ENCODE data around the gene ZNF519. TPM values are rescaled to one million over a fixed set of nuclear protein-coding genes. Genes with fewer than 3 reads are reported as not detected.
A peak's percentile ranks its signal among the peaks of the same experiment; 100 is the strongest.
"Not testable (repeated sequence)": the region's sequence is repeated elsewhere in the genome, so short reads cannot be mapped to it uniquely, and the experiment has no call there.

ZNF519 gene
- total RNA-seq, 1 experiment from 2014 or later = 11.1 TPM

DNA sequence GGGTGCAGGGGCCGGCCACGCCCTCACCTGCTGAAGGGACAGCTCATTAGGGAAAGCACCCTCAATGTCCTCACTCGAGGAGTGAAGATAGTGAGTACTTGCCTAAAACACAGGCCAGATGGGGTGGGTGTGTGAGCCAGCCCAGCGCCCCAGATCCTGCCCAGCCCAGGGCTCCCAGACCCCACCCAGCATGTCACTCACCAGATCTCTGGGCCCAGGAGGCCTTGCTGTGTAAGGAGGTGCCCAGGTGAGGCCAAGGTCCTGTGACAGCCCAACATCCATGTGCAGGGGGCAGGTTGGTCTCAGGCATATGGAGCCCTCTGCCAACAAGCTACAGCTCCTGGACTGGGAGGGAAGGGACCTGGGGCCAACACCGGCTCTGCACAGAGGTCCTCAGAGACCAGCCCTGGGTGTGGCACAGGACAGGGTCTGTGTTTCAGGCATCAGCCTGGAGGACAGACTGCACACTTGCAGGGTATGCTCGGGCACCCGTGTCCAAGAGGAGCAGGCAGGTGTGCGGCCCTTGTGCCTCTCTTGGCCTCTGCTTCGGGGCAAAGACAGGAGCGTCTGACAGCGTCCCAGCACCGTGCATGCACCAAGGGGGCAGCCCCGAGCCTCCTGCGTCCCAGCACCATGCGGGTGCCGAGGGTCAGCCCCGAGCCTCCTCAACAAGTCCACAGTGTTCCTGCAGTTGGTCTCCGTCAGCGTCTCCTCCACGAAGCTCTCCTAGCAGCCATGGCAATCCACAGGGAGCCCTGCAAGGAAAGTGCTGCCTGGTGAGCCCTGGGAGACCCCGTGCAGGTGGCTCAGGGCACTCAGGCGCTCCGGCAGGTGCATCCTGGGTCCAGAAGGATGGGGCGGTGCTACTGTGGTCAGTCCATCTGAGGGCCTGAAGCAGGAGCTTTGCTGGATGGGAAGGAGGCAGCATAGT is 16.0 kb upstream of the ZNF519 start:
- DNase-seq (ENCODE audit: low spot score) = not testable (repeated sequence)

DNA sequence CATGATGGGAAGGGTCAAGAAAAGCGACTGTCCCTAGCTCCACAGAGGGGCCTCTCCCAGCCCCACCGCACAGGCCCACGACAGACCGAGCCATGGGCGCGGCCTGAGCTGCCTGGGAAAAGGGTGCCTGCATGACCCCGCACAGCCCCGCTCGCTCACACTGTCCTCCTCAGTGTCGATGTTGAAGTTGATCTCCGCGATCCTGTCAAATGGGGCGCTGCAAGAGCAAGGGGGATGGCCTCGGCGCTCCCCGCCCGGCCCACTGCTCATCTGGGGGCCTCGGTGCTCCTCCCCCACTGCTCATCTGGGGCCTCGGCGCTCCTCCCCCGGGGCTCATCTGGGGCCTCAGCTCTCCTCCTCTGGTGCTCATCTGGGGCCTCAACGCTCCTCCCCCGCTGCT is 14.5 kb upstream of the ZNF519 start:
- not testable (repeated sequence) for DNase-seq (ENCODE audit: low spot score)

DNA sequence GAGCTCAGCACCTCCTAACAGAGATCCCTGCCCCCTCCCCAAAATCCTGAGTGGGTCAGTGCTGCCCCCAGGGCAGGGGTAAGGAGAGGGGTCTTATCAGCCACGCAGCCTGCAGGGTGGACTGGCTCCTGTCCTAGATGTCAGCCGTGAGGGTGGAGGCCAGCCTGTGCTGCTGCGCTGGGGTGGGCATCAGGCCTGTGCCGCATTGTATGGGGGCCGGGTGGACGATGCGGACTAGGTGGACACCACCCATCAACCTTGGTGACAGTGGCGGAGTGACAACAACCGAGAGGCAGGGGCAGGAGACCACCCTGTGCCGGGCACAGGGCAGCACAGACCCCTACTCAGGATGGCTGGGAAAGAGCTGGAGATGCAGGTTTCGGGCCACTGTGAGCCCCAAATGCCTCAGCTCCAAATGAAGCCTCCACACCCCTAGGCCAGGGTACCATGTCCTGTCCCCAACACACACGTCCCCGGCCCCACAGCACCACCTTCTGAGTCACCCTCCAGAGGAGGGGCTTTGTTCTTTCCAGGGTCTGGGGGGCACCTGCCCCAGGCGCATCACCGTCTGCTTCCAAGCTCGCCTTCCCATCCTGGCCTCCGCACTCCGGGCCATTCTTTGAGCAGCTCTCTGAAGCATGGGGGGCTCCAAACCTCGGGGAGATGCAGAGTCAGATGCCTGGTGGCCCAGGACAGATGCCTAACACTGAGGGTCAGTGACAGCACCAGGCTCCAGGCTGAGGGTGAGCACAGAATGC is 13.5 kb upstream of the ZNF519 start:
- DNase-seq (ENCODE audit: low spot score) = not testable (repeated sequence)

DNA sequence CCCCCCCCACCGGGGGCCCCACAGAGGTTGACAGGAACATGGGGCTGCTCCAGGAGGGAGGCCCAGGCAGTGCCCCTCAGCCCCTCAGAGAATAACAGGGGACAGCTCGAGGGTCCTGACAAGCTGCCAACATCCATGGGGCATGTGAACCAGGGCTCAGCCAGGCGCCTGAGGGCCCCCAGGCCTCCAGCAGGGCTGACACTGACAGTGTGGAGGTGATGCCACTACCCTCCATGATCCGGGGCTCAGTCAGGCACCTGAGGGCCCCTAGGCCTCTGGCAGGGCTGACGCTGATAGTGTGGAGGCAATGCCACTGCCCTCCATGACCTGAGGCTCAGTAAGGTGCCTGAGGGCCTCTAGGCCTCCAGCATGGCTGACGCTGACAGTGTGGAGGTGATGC is 12.8 kb upstream of the ZNF519 start:
- not testable (repeated sequence) for DNase-seq (ENCODE audit: low spot score)

DNA sequence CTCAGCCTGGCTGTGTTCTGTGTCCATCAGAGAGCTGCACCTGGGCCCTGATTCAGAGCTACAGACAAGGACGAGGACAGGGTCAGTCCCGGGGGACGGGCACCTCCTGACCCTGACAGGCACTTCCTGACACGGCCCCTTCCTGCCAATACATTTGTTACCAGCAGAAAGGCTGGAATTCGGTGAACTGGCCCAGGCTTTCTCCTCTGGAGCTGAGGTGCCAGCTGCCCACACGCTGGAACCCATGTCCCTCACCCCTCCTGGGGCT is 12.3 kb upstream of the ZNF519 start:
- no peak for DNase-seq (ENCODE audit: low spot score)

DNA sequence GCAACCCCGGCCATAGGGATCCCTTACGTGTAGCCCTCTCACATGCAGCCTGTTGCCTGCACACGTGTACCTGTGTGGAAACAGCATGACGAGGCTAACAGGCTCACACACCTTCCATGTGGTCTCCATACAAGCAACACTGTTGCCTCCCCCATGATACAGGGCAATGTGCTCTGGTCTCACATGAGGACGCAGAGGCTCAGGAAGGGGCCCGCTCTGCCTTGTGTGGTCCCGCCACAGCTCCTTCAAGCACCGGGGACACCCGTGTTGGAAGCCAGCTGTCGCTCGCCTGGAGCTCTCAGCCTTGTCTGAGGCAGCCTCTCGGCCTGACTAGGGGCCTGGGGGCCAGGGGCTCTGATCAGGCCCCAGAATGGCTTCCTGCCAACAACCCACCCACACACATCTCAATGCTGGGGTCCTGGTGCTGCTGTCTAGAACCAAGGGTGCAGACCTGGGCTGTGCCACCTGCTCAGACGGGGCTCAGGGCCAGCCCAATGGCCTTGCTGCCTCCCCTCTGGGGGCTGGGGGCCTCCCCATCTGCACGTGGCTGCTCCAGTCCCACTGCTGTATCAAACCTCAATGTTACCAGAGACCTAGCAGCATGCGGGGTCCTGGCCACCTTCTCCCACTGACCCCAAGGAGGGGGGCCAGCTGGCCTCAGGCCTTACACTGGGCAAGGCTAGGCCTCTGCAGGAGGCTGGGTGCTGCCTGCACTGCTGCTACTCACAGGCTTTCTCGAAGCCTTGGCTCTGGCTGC is 11.8 kb upstream of the ZNF519 start:
- not testable (repeated sequence) for DNase-seq (ENCODE audit: low spot score)

DNA sequence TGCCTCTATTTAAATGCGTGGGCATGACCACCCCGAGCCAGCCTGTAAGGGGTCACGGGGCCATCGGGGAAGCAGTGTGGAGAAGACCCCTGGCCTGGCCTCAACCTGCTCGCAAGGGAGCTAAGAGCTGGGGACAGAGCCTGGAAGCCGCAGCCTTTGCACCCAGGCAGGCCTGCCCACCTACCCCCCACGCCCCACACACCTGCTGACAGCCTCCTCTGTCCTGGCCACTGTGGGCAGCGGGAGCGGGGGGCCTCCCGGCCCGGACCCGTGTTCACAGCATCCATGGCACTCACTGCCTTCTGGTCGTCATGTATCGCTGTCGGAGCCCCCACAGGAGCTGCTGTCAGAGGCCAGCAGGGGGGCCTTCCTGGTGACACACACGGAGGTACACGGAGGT is 11.2 kb upstream of the ZNF519 start:
- not testable (repeated sequence) for DNase-seq (ENCODE audit: low spot score)

DNA sequence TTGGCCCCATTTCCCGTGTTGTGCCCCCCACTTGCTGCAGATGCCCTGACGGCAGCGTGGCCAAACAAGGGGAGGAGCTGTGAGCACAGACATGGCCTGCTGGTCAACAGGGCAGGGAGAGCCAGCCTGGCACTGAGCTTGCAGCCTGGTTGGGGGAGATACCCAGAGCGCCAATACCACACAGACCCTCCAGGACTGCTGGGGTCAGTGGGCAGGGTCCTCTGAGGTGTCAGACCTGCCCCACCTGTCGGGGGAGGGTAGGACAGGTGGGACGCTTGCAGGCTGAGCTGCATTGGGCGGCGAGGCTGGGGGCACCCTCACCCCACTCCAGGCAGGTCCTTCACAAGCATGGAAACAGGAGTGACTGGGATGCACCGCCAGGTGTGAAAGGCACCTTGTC is 9.9 kb upstream of the ZNF519 start:
- DNase-seq (ENCODE audit: low spot score) = not testable (repeated sequence)

DNA sequence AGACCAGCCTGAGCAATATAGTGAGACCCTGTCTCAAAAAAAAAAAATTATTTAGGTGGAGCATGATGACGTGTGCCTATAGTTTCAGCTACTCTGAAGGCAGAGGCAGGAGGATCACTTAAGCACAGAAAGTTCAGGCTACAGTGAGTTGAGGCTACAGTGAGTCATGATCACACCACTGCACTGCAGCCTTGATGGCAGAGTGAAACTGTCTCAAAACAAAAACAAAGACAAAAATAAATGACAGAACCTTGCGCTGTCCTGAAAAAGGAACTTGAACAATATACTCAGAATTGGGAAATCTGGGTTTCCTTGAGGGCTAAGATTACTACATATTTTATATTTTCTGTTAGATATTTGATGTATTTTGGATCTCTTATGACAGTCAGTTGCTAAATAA is 7.3 kb upstream of the ZNF519 start:
- not testable (repeated sequence) for DNase-seq (ENCODE audit: low spot score)

DNA sequence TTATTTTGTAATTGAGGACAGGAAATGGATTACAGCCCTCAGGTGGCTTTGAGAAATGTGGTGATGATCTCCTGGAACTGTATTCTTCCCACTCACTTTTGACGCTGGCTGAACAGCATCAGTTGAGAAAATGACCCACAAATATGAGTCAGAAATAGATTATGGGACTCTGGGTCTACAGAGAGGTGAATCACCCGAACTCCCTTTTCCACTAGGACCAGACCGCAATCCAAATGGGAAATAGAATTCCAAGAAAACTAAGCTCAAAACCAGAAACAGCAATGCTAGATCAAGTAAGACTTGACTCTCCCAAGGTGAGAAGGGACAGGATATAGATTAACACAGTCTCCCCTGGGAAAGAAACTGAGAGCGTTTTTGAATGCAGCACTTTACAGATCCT is 5.7 kb upstream of the ZNF519 start:
- DNase-seq (ENCODE audit: low spot score) = peak; percentile 60

DNA sequence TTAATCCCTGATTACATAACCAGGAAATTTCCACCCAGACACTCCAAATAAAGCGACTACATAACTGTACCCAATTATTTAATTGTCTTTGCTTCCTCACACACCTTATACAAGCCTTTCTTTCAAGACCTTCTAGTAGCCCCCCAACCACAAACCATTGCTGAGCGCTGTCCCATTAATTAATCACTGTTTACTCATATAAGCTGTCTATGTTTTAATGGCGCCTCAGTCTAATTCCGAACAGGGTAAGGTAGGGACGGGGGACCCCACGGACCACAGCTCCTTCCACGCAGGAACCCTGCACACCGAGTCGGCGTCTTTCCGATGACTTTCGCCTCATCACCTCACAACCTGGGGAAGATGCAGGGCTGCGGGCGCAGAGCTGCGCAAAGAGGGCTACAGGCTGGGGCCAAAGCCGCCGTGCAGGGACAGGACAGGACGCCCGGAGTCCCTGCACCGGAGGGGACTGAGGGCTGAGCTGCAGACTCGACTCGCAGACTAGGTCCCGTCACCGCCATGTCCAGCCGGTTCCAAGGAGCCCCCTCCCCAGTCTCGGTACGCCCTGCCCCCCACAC is 452 bp downstream of the ZNF519 start:
- not testable (repeated sequence) for DNase-seq (ENCODE audit: low spot score)

DNA sequence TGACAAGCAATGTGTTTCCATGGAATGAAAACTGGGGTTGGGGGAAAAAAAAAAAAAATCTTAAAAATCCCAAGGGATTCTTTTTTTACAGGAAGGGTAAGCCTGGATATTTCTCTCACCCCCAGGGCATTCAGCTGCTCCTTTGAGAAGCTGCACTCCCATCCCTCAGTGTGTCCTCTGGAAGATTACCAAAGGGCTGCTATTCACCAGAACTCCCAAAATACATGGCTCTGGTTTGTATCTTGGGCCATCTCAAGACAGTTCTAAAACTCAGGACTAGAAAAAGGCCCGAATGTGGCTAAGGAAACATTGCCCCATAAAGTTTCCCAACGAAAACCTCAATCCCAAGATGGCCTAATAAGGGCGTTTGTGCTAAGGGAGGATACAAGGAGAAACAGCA is 1.4 kb downstream of the ZNF519 start:
- DNase-seq (ENCODE audit: low spot score) = not testable (repeated sequence)

DNA sequence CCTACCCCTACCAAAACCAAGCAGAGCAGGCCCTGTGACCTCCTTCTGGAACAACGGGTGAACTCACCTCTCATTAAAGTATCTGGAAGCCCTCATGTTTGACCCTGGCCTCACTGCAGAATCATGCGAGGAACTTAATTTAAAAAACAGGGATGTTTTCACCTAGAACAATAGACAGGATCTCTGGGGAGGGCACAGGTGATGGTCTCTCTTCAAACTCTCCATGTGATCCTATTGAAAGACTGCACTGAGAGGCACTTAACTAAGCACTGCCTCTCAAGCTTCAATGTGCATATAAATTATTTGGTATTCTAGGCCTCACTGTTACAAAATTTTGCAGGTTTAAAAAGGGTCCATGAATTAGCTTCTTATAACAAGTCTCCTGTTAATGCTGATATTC is 7.5 kb downstream of the ZNF519 start:
- no peak for DNase-seq (ENCODE audit: low spot score)

DNA sequence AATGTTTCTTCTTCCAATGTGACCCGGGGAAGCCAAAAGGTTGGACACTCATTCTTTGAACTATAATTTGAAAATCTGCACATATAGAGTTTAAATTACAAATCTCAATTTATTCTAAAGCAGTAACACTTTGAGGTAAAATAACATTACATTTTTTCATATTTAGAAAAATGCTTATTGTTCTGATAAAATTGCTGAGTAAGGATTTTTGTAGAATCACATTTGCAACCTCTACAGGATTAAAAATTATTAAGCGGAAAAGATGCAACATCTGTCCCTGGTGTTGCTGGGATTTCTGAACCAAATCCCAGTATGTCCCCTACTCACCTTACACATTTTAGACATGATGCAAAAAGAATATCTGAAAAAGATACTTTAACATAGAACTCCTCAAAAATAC is 10.1 kb downstream of the ZNF519 start:
- no peak for DNase-seq (ENCODE audit: low spot score)

DNA sequence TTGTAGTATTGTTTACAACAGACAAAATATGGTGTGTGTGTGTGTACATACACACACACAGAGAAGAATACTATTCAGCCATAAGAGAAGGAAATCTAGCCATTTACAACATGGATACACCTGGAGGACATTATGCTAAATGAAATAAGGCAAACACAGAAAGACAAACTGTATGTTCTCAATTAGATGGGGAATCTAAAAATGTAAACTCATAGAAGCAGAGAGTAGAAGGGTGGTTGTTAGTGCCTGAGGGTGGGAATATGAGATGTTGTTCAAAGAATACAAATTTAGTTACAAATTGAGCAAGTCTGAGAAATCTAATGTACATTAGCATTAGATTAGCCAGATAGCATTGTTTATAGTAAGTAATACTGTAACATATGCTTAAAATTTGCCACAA is 11.3 kb downstream of the ZNF519 start:
- DNase-seq (ENCODE audit: low spot score) = no peak

DNA sequence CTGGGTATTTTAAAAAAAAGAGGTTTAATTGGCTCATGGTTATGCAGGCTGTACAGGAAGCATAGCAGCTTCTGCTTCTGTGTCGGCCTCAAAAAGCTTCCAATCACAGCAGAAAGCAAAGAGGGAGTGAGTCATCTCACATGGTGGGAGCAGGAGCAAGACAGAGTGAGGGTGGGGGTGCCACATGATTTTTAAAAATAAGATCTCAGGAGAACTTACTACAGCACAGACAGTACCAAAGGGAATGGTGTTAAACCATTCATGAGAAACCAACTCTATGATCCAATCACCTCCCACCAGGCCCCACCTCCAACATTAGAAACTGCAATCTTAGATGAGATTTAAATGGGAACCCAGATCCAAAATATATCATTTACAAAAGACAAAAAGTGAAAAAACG is 14.6 kb downstream of the ZNF519 start:
- no peak for DNase-seq (ENCODE audit: low spot score)

DNA sequence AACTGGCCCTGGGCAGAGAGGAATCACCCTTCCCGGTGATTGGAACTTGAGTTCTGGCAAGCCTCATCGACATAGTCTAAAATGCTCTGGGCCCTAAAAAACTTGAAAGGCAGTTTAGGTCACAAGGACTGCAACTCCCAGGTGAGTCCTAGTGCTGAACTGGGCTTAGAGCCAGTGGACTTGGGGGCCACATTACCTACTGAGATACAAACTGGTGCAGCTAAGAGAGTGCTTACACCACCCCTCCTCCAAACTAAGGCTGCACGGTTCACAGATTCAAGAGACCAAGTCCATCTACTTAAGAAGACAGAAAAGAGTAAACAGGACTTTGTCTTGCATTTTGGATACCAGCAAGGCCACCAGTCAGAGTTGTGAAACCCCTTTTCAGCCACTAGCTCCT is 25.3 kb downstream of the ZNF519 start:
- no peak for DNase-seq (ENCODE audit: low spot score)

DNA sequence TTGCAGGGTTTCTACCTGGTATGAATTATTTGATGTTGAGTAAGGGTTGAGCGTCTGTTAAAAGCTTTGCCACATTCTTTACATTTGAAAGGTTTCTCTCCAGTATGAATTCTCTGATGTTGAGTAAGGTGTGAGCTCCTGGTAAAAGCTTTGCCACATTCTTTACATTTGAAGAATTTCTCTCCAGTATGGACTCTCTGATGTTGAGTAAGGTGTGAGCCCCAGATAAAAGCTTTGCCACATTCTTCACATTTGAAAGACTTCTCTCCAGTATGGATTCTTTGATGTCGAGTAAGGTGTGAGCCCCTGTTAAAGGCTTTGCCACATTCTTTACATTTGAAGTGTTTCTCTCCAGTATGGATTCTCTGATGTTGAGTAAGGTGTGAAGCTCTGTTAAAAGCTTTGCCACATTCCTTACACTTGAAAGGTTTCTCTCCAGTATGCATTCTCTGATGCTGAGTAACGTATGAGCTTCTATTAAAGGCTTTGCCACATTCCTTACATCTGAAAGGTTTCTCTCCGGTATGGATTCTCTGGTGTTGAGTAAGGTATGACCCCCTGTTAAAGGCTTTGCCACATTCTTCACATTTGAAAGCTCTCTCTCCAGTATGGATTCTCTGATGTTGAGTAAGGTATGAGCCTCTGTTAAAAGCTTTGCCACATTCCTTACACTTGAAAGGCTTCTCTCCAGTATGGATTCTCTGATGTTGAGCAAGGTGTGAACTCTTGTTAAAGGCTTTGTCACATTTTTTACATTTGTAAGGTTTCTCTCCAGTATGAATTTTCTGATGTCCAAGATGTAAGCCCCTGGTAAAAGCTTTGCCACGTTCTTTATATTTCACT is 27.1 kb downstream of the ZNF519 start:
- peak; percentile 4 for DNase-seq (ENCODE audit: low spot score)

DNA sequence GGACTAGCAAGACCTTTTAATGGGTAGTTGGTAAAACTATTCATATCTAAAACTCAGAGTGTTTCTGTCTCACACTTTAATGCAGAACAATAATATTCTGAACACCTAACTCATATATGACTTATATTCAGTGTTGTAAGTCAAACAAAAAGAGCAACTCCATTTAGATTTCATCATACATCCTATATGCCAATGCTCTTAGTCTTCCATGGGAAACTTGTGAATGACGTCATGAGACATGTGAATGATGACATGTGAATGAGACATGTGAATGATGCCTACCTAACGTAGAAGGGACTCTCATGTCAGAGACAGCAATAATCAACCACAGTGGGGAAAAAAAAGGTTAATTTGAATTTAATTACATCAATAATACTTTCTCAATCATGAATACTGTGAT is 28.0 kb downstream of the ZNF519 start:
- DNase-seq (ENCODE audit: low spot score) = no peak

DNA sequence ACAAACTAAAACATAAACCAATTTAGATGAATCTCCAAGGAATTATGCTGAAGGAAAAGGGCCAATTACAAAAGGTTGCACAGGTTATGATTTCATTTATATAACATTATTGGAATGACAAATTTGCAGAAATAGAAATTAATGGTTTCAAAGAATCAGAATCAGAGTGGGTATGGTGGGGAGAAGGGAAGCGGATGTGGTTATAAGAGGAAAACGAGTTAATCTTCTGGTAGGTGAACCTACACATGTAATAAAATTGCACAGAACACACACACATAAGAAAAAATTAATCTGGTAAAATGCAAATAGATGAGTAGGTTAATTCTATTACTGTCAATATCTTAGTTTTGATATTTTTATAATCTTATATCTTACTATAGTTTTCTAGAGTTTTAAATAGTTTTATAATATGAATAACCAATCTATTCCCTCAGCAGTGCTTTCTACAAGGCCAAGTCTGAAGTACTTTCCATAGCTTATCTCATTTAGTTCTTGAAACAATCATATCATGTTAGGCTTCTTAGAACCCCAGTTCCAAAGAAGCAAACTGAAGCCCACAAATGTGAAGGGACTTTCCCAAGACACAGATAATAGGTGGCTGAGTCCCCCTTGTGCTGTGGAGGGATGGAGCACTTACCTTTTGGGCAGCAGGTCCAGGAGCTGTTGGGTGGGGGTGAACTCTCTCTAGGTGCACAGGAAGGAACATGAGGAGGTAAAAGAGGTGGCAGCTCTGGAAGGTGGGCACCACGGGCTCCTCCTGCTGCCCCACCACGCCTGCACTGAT is 31.5 kb downstream of the ZNF519 start:
- no peak for DNase-seq (ENCODE audit: low spot score)
